Parathyroid adenoma (tissue), 2 donors: ENCODE results near the gene ZFAND3.

Source experiments
- H2AFZ ChIP-seq: fragments of 300-600 bp; sonication (generic); one replicate; pipeline ENCODE4 v1.7.0; 2017; ENCODE audit warnings: antibody characterized with exemption, mild to moderate bottlenecking
- H3K27ac ChIP-seq: fragments of 300-600 bp; sonication (generic); one replicate; pipeline ENCODE4 v1.7.0; 2017
- H3K27me3 ChIP-seq: fragments of 300-600 bp; sonication (generic); one replicate; pipeline ENCODE4 v1.7.0; 2017; ENCODE audit warnings: low read length; ENCODE audit not compliant: control insufficient read depth, insufficient read depth
- H3K36me3 ChIP-seq: fragments of 300-600 bp; sonication (generic); one replicate; pipeline ENCODE4 v1.7.0; 2017; ENCODE audit warnings: low read length; ENCODE audit not compliant: control insufficient read depth, insufficient read depth
- H3K4me1 ChIP-seq: fragments of 300-600 bp; sonication (generic); one replicate; pipeline ENCODE4 v1.7.0; 2017; ENCODE audit warnings: control low read depth
- H3K4me2 ChIP-seq: fragments of 300-600 bp; sonication (generic); one replicate; pipeline ENCODE4 v1.7.0; 2017; ENCODE audit warnings: low read length
- H3K4me3 ChIP-seq: fragments of 300-600 bp; sonication (generic); one replicate; pipeline ENCODE4 v1.7.0; 2017; ENCODE audit warnings: low read depth, low read length
- H3K79me2 ChIP-seq: fragments of 300-600 bp; sonication (generic); one replicate; pipeline ENCODE4 v1.7.0; 2017; ENCODE audit warnings: control low read depth
- H3K9ac ChIP-seq: fragments of 300-600 bp; sonication (generic); one replicate; pipeline ENCODE4 v1.7.0; 2017; ENCODE audit warnings: mild to moderate bottlenecking
- H3K9me3 ChIP-seq: fragments of 300-600 bp; sonication (generic); one replicate; pipeline ENCODE4 v1.7.0; 2017; ENCODE audit warnings: low read length; ENCODE audit not compliant: control insufficient read depth
- TF ChIP-seq, protein P1 (sequence below): fragments of 300-600 bp; sonication (generic); IDR thresholded peaks from one replicate; pipeline ENCODE4 v1.7.0; 2017; ENCODE audit warnings: antibody characterized with exemption, mild to moderate bottlenecking
- donor health status: primary hyperparathyroidism.

Gene ZFAND3

DNA sequence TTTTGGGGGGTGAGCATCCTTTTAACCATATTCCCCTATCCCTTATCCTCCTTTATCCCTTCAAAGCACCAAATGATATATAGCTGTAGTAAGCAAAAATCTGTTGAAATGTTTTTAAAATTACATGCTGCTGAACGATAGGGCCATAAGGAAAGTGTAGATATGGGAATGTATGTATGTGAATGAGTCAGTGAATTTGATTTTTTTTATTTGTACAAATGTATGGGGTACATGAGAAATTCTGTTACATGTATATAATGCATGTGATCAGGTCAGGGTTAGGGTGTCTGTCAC lies 327.2 kb downstream of the ZFAND3 start:
- TF ChIP-seq, protein P1, sequence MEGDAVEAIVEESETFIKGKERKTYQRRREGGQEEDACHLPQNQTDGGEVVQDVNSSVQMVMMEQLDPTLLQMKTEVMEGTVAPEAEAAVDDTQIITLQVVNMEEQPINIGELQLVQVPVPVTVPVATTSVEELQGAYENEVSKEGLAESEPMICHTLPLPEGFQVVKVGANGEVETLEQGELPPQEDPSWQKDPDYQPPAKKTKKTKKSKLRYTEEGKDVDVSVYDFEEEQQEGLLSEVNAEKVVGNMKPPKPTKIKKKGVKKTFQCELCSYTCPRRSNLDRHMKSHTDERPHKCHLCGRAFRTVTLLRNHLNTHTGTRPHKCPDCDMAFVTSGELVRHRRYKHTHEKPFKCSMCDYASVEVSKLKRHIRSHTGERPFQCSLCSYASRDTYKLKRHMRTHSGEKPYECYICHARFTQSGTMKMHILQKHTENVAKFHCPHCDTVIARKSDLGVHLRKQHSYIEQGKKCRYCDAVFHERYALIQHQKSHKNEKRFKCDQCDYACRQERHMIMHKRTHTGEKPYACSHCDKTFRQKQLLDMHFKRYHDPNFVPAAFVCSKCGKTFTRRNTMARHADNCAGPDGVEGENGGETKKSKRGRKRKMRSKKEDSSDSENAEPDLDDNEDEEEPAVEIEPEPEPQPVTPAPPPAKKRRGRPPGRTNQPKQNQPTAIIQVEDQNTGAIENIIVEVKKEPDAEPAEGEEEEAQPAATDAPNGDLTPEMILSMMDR: no peak
- no peak overlapping the region for H3K4me3 ChIP-seq
- H3K9me3 ChIP-seq: no peaks in the 10 kb centered on the region
- H3K79me2 ChIP-seq: peaks cover 13% of the 10 kb centered on the region
- H2AFZ ChIP-seq: no peak overlapping the region
- no peaks in the 10 kb centered on the region for H3K27me3 ChIP-seq
- no peaks in the 10 kb centered on the region for H3K36me3 ChIP-seq
- H3K4me2 ChIP-seq: no peak overlapping the region
- no peak overlapping the region for H3K27ac ChIP-seq
- no peaks in the 10 kb centered on the region for H3K4me1 ChIP-seq
- no peak overlapping the region for H3K9ac ChIP-seq

DNA sequence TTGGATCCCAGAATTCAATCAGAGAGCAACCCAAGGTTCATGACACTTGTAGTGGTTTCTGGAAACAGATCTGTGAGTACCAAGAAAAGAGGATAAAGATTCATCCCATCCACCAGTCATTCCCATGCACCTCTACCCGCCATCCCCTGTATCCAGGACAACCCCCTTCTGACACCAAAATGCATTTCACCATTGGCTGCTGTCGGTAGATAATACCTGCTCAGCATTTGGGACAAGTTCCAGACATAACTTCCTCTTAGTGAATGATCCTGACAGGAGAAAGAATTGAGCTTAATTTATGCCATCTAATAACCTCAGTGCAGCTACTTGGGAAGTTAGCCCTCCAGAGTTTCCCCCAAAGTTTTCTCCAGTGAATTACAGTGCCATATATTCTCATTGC lies 329.1 kb downstream of the ZFAND3 start:
- H2AFZ ChIP-seq: no peak overlapping the region
- H3K4me3 ChIP-seq: no peak overlapping the region
- TF ChIP-seq, protein P1: no peak
- H3K9ac ChIP-seq: no peak overlapping the region
- H3K9me3 ChIP-seq: no peaks in the 10 kb centered on the region
- no peak overlapping the region for H3K4me2 ChIP-seq
- H3K27me3 ChIP-seq: no peaks in the 10 kb centered on the region
- no peaks in the 10 kb centered on the region for H3K36me3 ChIP-seq
- H3K27ac ChIP-seq: no peak overlapping the region
- no peaks in the 10 kb centered on the region for H3K4me1 ChIP-seq
- peaks cover 6% of the 10 kb centered on the region for H3K79me2 ChIP-seq

DNA sequence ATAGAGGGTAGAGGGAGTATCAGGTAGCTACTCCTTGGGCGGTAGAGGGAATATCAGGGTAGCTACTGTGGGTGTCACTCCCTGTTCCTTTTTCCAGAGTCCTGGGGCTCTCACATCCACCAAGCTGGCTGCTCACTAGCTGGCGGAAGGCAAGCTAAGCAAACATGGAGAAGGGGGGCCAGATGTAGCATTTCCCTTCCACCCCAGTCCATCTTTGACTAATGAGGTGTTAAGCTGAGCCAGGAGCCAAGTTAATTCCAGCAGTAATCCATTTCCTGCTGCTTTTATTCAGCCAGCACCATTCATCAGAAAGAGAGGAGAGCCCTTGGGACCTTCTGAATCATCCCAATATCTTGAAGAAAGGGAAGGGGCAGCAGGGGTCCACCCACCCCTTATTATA lies 330.0 kb downstream of the ZFAND3 start:
- Histone ChIP-seq H2AFZ (no peak overlapping the region), H3K4me1 (no peaks in the 10 kb centered on the region), H3K9me3 (no peaks in the 10 kb centered on the region), H3K9ac (no peak overlapping the region), H3K36me3 (no peaks in the 10 kb centered on the region), H3K4me3 (no peak overlapping the region), H3K27ac (no peak overlapping the region), H3K4me2 (no peak overlapping the region), H3K79me2 (peaks cover 6% of the 10 kb centered on the region), H3K27me3 (no peaks in the 10 kb centered on the region)
- TF ChIP-seq, protein P1: no peak

DNA sequence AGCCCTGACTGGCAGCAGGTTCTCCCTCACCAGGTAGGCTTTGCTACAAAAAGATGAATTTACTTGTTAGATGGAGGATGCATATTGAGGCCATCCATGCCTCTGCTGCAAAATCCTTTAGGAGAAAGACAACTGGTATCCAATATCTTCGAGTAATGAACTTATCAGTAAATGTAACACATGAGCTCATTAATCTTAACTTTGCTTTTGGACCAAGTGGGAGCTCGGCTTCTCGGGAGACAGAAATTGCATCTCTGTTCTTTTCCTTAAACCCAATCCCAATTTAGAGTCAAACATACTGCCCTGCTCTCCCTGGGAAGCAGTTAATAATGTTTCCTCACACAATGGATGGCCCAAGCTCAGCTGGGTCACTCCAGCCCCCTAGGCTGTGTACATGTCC lies 330.5 kb downstream of the ZFAND3 start:
- H3K79me2 ChIP-seq: peaks cover 4% of the 10 kb centered on the region
- H3K9me3 ChIP-seq: no peaks in the 10 kb centered on the region
- no peaks in the 10 kb centered on the region for H3K4me1 ChIP-seq
- H2AFZ ChIP-seq: no peak overlapping the region
- no peak overlapping the region for H3K4me2 ChIP-seq
- no peaks in the 10 kb centered on the region for H3K36me3 ChIP-seq
- no peaks in the 10 kb centered on the region for H3K27me3 ChIP-seq
- H3K27ac ChIP-seq: no peak overlapping the region
- no peak overlapping the region for H3K4me3 ChIP-seq
- no peak overlapping the region for H3K9ac ChIP-seq
- TF ChIP-seq, protein P1: no peak

DNA sequence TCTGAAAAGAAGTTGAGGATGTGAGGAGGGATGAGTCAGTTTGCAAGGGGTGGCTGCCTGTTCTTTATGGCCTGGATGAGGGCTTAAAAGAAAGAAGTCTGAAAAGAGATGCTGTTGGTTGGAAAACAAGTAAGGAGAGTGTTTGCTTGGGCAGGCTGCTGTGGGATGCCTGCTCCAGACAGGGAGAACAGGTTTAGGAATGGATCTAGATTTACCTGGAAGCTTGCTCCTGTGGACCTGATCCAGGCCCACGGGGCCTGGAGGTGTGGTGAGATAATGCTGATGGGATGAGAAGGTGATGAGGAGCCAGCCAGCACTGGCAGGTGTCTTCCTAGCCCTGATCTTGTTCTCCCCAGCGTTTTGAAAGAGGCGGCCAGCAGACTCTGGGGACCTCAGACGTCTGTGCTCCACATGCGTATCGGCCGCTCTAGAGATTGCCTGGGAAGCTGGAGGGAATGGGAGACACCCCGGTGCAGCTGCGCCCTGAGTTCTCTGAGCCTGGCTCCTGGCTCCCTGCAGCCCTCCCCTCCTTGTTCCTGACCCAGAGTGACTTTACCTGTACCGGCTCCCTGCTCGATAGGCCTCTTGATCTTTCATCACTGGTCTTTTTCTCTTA lies 331.3 kb downstream of the ZFAND3 start:
- no peak overlapping the region for H3K27ac ChIP-seq
- no peak overlapping the region for H2AFZ ChIP-seq
- H3K9ac ChIP-seq: no peak overlapping the region
- H3K4me1 ChIP-seq: no peaks in the 10 kb centered on the region
- no peak overlapping the region for H3K4me2 ChIP-seq
- H3K4me3 ChIP-seq: no peak overlapping the region
- H3K79me2 ChIP-seq: peaks cover 4% of the 10 kb centered on the region
- no peaks in the 10 kb centered on the region for H3K27me3 ChIP-seq
- TF ChIP-seq, protein P1: no peak
- H3K9me3 ChIP-seq: no peaks in the 10 kb centered on the region
- no peaks in the 10 kb centered on the region for H3K36me3 ChIP-seq
